NCI-H128 (cell line): ENCODE results near the gene LMX1B.

ENCODE experiments used
- DNase-seq: peaks from one replicate; lab custom pipeline; 2025; ENCODE audit not compliant: unreplicated experiment; lab: John Stamatoyannopoulos, UW

The LMX1B gene

GRCh38 chr9:126674365-126675146 is 60.8 kb downstream of the LMX1B start:
- DNase-seq, result no peak

GRCh38 chr9:126675147-126675467 is 61.4 kb downstream of the LMX1B start:
- DNase-seq, result no peak

- DNase-seq, result no peak
Measured at GRCh38 chr9:126676102-126676684, 62.5 kb downstream of the LMX1B start.

- no peak for DNase-seq
Measured at GRCh38 chr9:126676685-126677143, 63.0 kb downstream of the LMX1B start.

GRCh38 chr9:126677188-126678084 is 63.7 kb downstream of the LMX1B start:
- DNase-seq, result no peak

GRCh38 chr9:126678989-126679388 is 65.3 kb downstream of the LMX1B start:
- no peak for DNase-seq

GRCh38 chr9:126681336-126681735 is 67.6 kb downstream of the LMX1B start:
- no peak for DNase-seq

- DNase-seq, result no peak
Measured at GRCh38 chr9:126682113-126682810, 68.5 kb downstream of the LMX1B start.

GRCh38 chr9:126682928-126683697 is 69.4 kb downstream of the LMX1B start:
- DNase-seq, result no peak

- no peak for DNase-seq
Measured at GRCh38 chr9:126683698-126684044, 69.9 kb downstream of the LMX1B start.

- no peak for DNase-seq
Measured at GRCh38 chr9:126684345-126684744, 70.6 kb downstream of the LMX1B start.

GRCh38 chr9:126684965-126685465 is 71.3 kb downstream of the LMX1B start:
- no peak for DNase-seq

GRCh38 chr9:126687930-126688461 is 74.3 kb downstream of the LMX1B start:
- no peak for DNase-seq

GRCh38 chr9:126688617-126689016 is 74.9 kb downstream of the LMX1B start:
- no peak for DNase-seq

GRCh38 chr9:126689027-126689825 is 75.5 kb downstream of the LMX1B start:
- no peak for DNase-seq

GRCh38 chr9:126690431-126691051 is 76.8 kb downstream of the LMX1B start:
- no peak for DNase-seq

- DNase-seq, result no peak
Measured at GRCh38 chr9:126692041-126692758, 78.5 kb downstream of the LMX1B start.

- no peak for DNase-seq
Measured at GRCh38 chr9:126692759-126693427, 79.2 kb downstream of the LMX1B start.
